Liver (tissue), 9 donors: ENCODE measurements around the gene PAGE2B. TPM values are rescaled to one million over a fixed set of nuclear protein-coding genes. Genes with fewer than 3 reads are reported as not detected.
"Not testable (repeated sequence)": the region's sequence is repeated elsewhere in the genome, so short reads cannot be mapped to it uniquely, and the experiment has no call there.

Source experiments
- DNase-seq: peaks from one replicate; pipeline ENCODE4 v3.0.0-alpha.2; 2017; ENCODE audit warnings: low spot score
- H3K27ac ChIP-seq, 2 donors: one replicate each; pipeline ENCODE4 v1.7.0; 2013; ENCODE audit warnings: inconsistent platforms in 2 of 2, low read length in 2 of 2, control low read depth in 1 of 2, low read depth in 1 of 2, mild to moderate bottlenecking in 1 of 2
- H3K27me3 ChIP-seq, 4 donors: one replicate each; pipeline versions ENCODE4 v1.6.1 to v1.7.0; 2013; ENCODE audit warnings: low read length in 3 of 4, inconsistent platforms in 1 of 4, mild to moderate bottlenecking in 1 of 4, moderate library complexity in 1 of 4; ENCODE audit not compliant: control insufficient read depth in 4 of 4, insufficient read depth in 4 of 4
- H3K36me3 ChIP-seq, 4 donors: one replicate each; pipeline versions ENCODE4 v1.6.1 to v1.7.0; 2013; ENCODE audit warnings: low read length in 3 of 4, mild to moderate bottlenecking in 3 of 4, low read depth in 1 of 4, moderate library complexity in 1 of 4; ENCODE audit not compliant: control insufficient read depth in 4 of 4, insufficient read depth in 3 of 4
- H3K4me1 ChIP-seq, 4 donors: one replicate each; pipeline versions ENCODE4 v1.6.1 to v1.7.0; 2013; ENCODE audit warnings: low read length in 3 of 4, mild to moderate bottlenecking in 3 of 4, moderate library complexity in 1 of 4; ENCODE audit not compliant: control insufficient read depth in 4 of 4, insufficient read depth in 4 of 4
- H3K4me3 ChIP-seq, 3 donors: one replicate each; pipeline versions ENCODE4 v1.6.1 to v1.7.0; 2013; ENCODE audit warnings: low read length in 3 of 3, control low read depth in 1 of 3, low read depth in 1 of 3, mild to moderate bottlenecking in 1 of 3
- H3K9ac ChIP-seq, 2 donors: one replicate each; pipeline ENCODE4 v1.7.0; 2013; ENCODE audit warnings: low read length in 2 of 2, mild to moderate bottlenecking in 2 of 2, moderate library complexity in 2 of 2, control low read depth in 1 of 2, low read depth in 1 of 2
- H3K9me3 ChIP-seq, 4 donors: one replicate each; pipeline versions ENCODE4 v1.6.1 to v1.7.0; 2013; ENCODE audit warnings: low read length in 3 of 4; ENCODE audit not compliant: control insufficient read depth in 4 of 4
- EGR1 ChIP-seq, 2 donors: IDR thresholded peaks; 2 replicates each; pipeline ENCODE4 v1.6.1; 2016 to 2018; ENCODE audit warnings: antibody characterized with exemption in 2 of 2, low read depth in 2 of 2
- FOXA1 ChIP-seq: IDR thresholded peaks from 2 replicates; pipeline ENCODE4 v1.6.1; 2016; ENCODE audit warnings: antibody characterized with exemption
- FOXA2 ChIP-seq: IDR thresholded peaks from 2 replicates; pipeline ENCODE4 v1.6.1; 2016; ENCODE audit warnings: antibody characterized with exemption
- HNF4A ChIP-seq, 2 donors: conservative IDR thresholded peaks; 2 replicates each; pipeline ENCODE4 v1.6.1; 2016; ENCODE audit warnings: antibody characterized with exemption in 2 of 2, mild to moderate bottlenecking in 2 of 2
- HNF4G ChIP-seq: IDR thresholded peaks from 2 replicates; pipeline ENCODE4 v1.6.1; 2016; ENCODE audit warnings: antibody characterized with exemption
- JUND ChIP-seq, 2 donors: IDR thresholded peaks; 2 replicates each; pipeline ENCODE4 v1.6.1; 2016; ENCODE audit warnings: antibody characterized with exemption in 2 of 2
- NR2F2 ChIP-seq: IDR thresholded peaks from 2 replicates; pipeline ENCODE4 v1.6.1; 2016; ENCODE audit warnings: antibody characterized with exemption
- RXRA ChIP-seq, 2 donors: IDR thresholded peaks; 2 replicates each; pipeline ENCODE4 v1.6.1; 2017 to 2018; ENCODE audit warnings: antibody characterized with exemption in 2 of 2, mild to moderate bottlenecking in 1 of 2
- SP1 ChIP-seq: IDR thresholded peaks from 2 replicates; pipeline ENCODE4 v1.6.1; 2018; ENCODE audit warnings: antibody characterized with exemption, mild to moderate bottlenecking
- TAF1 ChIP-seq: conservative IDR thresholded peaks from 2 replicates; pipeline ENCODE4 v1.6.1; 2016; ENCODE audit warnings: antibody characterized with exemption, mild to moderate bottlenecking
- WGBS: extraction: QIAGEN DNeasy Blood & Tissue Kit; methylation state at CpG from one replicate; pipeline ENCODE4 v1.1.7; 2013; 5-methylcytosine and 5-hydroxymethylcytosine counted together
- polyA plus RNA-seq, 2 donors: library from polyadenylated mRNA; stranded (reverse) in 1 of 2; unstranded in 1 of 2; fragments of 200-250 nt in 1 of 2; fragments of >200 nt in 1 of 2; fragmentation: Nextera tagmentation in 1 of 2; extraction: Ambion mirVana in 1 of 2; gene quantifications; one replicate each; pipeline versions ENCODE4 v1.2.1 to v1.2.3, GENCODE V29; 2013 to 2015
- total RNA-seq, 2 donors: library from RNA; depleted of rRNA; stranded (reverse); fragments of >200 nt; gene quantifications; one replicate each; pipeline ENCODE4 v1.2.3, GENCODE V29; 2014
- TF ChIP-seq, protein P1 (sequence below): IDR thresholded peaks from 2 replicates; pipeline ENCODE4 v1.6.1; 2016; ENCODE audit warnings: antibody characterized with exemption
- TF ChIP-seq, protein P2 (sequence below): IDR thresholded peaks from 2 replicates; pipeline ENCODE4 v1.6.1; 2016; ENCODE audit warnings: antibody characterized with exemption, mild to moderate bottlenecking
- TF ChIP-seq, protein P3 (sequence below): IDR thresholded peaks from 2 replicates; pipeline ENCODE4 v1.6.1; 2016; ENCODE audit warnings: antibody characterized with exemption
- donor health status: healthy.
- donor health status: healthy.
- donor health status: healthy.
- donor health status: healthy.
- donor health status: healthy.

The PAGE2B gene
- total and polyA plus RNA-seq, 4 donors = 0.28 TPM; not detected in 3

DNA sequence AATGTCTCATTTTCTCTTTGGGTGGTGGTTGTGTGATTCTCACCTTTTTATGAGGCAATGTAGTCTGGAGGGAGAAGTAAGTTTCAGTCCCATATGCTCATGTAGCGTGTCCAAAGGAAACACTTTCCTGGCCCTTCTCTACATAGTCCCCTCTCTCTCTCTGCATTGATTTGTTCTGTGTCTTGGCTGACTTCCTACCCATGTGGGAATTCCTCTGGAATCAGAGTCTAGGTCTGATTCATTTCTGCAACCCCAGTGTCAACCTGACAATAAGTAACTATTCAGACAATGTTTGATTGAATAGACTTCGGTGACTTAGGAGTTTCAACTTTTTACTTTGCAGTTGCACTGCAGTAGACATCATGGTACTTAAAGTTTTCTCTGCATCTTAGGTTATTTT is 41.4 kb upstream of the PAGE2B start:
- Histone ChIP-seq H3K27me3 (no peaks in the 10 kb centered on the region), H3K4me1 (peaks cover 0 to 4% (median 0%) of the 10 kb centered on the region in 4 donors), H3K9ac (no peak overlapping the region), H3K27ac (no peak overlapping the region), H3K4me3 (no peak overlapping the region), H3K9me3 (no peaks in the 10 kb centered on the region), H3K36me3 (no peaks in the 10 kb centered on the region)
- no peak for DNase-seq
- TF ChIP-seq SP1 (peak; percentile 21), HNF4A (conservative IDR thresholded peaks at IDR 0.05) (peak; percentile 30 to 34), RXRA (IDR thresholded peaks at IDR 0.05) (peak in 1 of 2 donors; percentile 22)
- TF ChIP-seq, protein P1, sequence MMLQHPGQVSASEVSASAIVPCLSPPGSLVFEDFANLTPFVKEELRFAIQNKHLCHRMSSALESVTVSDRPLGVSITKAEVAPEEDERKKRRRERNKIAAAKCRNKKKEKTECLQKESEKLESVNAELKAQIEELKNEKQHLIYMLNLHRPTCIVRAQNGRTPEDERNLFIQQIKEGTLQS = no peak
- WGBS = 37% methylated on average over 2 of the region's 2 CpGs

DNA sequence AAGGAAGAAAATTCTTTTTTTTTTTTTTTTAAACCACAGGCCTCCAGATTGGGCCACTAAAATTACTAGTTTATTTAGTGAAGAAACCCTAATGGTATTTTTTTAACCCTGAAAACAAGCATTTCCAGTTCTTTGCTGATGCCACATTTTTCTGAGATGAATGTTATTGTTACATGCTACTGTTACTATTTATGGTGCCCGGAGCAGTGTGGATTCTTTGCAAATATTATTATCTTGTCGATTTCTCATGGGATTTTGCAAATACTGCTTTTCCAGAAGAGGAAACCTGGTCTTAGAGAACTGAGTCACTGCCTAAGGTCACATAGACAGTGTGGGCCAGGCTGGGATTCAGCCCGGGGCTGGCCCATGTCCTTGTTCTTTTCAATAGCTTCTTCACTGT is 35.4 kb upstream of the PAGE2B start:
- Histone ChIP-seq H3K4me1 (no peaks in the 10 kb centered on the region), H3K36me3 (no peaks in the 10 kb centered on the region), H3K9me3 (no peaks in the 10 kb centered on the region), H3K4me3 (no peak overlapping the region), H3K9ac (no peak overlapping the region), H3K27ac (no peak overlapping the region), H3K27me3 (no peaks in the 10 kb centered on the region)
- TF ChIP-seq FOXA2 (no peak), RXRA (IDR thresholded peaks at IDR 0.05) (no peak), JUND (IDR thresholded peaks at IDR 0.05) (no peak), EGR1 (IDR thresholded peaks at IDR 0.05; ENCODE audit: low read depth in 2 of 2) (no peak), FOXA1 (no peak), TAF1 (no peak)
- 85% methylated on average over 3 of the region's 3 CpGs for WGBS
- no peak for DNase-seq

- WGBS = 97% methylated on average over 6 of the region's 6 CpGs
- Histone ChIP-seq H3K27ac (no peak overlapping the region), H3K9ac (no peak overlapping the region), H3K27me3 (no peaks in the 10 kb centered on the region), H3K4me1 (no peaks in the 10 kb centered on the region), H3K36me3 (no peaks in the 10 kb centered on the region), H3K9me3 (no peaks in the 10 kb centered on the region), H3K4me3 (no peak overlapping the region)
- no peak for DNase-seq
- TF ChIP-seq NR2F2 (no peak), HNF4G (no peak), TAF1 (no peak), EGR1 (IDR thresholded peaks at IDR 0.05; ENCODE audit: low read depth in 2 of 2) (no peak), HNF4A (conservative IDR thresholded peaks at IDR 0.05) (no peak), FOXA2 (no peak)
- TF ChIP-seq, protein P2, sequence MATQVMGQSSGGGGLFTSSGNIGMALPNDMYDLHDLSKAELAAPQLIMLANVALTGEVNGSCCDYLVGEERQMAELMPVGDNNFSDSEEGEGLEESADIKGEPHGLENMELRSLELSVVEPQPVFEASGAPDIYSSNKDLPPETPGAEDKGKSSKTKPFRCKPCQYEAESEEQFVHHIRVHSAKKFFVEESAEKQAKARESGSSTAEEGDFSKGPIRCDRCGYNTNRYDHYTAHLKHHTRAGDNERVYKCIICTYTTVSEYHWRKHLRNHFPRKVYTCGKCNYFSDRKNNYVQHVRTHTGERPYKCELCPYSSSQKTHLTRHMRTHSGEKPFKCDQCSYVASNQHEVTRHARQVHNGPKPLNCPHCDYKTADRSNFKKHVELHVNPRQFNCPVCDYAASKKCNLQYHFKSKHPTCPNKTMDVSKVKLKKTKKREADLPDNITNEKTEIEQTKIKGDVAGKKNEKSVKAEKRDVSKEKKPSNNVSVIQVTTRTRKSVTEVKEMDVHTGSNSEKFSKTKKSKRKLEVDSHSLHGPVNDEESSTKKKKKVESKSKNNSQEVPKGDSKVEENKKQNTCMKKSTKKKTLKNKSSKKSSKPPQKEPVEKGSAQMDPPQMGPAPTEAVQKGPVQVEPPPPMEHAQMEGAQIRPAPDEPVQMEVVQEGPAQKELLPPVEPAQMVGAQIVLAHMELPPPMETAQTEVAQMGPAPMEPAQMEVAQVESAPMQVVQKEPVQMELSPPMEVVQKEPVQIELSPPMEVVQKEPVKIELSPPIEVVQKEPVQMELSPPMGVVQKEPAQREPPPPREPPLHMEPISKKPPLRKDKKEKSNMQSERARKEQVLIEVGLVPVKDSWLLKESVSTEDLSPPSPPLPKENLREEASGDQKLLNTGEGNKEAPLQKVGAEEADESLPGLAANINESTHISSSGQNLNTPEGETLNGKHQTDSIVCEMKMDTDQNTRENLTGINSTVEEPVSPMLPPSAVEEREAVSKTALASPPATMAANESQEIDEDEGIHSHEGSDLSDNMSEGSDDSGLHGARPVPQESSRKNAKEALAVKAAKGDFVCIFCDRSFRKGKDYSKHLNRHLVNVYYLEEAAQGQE = no peak
- TF ChIP-seq, protein P3, sequence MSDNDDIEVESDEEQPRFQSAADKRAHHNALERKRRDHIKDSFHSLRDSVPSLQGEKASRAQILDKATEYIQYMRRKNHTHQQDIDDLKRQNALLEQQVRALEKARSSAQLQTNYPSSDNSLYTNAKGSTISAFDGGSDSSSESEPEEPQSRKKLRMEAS = no peak
Observed at GRCh38 chrX:55041514-55041913, 33.3 kb upstream of the PAGE2B start.

DNA sequence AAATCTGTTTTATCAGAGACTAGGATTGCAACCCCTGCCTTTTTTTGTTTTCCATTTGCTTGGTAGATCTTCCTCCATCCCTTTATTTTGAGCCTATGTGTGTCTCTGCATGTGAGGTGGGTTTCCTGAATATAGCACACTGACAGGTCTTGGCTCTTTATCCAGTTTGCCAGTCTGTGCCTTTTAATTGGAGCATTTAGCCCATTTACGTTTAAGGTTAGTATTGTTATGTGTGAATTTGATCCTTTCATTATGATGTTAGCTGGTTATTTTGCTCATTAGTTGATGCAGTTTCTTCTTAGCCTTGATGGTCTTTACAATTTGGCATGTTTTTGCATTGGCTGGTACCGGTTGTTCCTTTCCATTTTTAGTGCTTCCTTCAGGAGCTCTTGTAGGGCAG is 24.2 kb upstream of the PAGE2B start:
- WGBS = 91% methylated on average over 2 of the region's 2 CpGs
- DNase-seq, H3K4me1 ChIP-seq, H3K4me3 ChIP-seq, H3K27me3 ChIP-seq, H3K9me3 ChIP-seq, H3K27ac ChIP-seq, H3K9ac ChIP-seq, H3K36me3 ChIP-seq: not testable (repeated sequence)
